Spleen (tissue), 11 donors: ENCODE measurements around the gene ANKRD11. TPM values are rescaled to one million over a fixed set of nuclear protein-coding genes. Genes with fewer than 3 reads are reported as not detected.

Experiments used
- DNase-seq: peaks from one replicate; pipeline ENCODE4 v3.0.0-alpha.2; 2020
- H3K27ac ChIP-seq, 8 donors: fragments of 200-600 bp; sonication (generic) in 7 of 8; 1 replicate in 4 of 8; 2 replicates in 4 of 8; pipeline versions ENCODE4 v1.5.0 to v1.8.0; 2016 to 2021; ENCODE audit warnings: inconsistent platforms in 4 of 8, mild to moderate bottlenecking in 4 of 8, moderate library complexity in 1 of 8
- H3K27me3 ChIP-seq, 7 donors: fragments of 200-600 bp; sonication (generic) in 6 of 7; replicated peaks in 1 of 7; 1 replicate in 4 of 7; 2 replicates in 3 of 7; pipeline versions ENCODE4 v1.5.0 to v1.8.0; 2016 to 2021; ENCODE audit warnings: inconsistent platforms in 3 of 7, mild to moderate bottlenecking in 1 of 7
- H3K36me3 ChIP-seq, 6 donors: fragments of 200-600 bp; sonication (generic) in 5 of 6; 1 replicate in 4 of 6; 2 replicates in 2 of 6; pipeline versions ENCODE4 v1.5.0 to v1.8.0; 2016 to 2021; ENCODE audit warnings: inconsistent platforms in 2 of 6
- H3K4me1 ChIP-seq, 6 donors: fragments of 200-600 bp; sonication (generic) in 5 of 6; 1 replicate in 3 of 6; 2 replicates in 3 of 6; pipeline versions ENCODE4 v1.5.0 to v1.8.0; 2016 to 2021; ENCODE audit warnings: inconsistent platforms in 3 of 6
- H3K4me3 ChIP-seq, 8 donors: fragments of 200-600 bp; sonication (generic) in 7 of 8; 1 replicate in 4 of 8; 2 replicates in 4 of 8; pipeline versions ENCODE4 v1.5.0 to v1.8.0; 2016 to 2021; ENCODE audit warnings: inconsistent platforms in 4 of 8, mild to moderate bottlenecking in 4 of 8, moderate library complexity in 2 of 8
- H3K9me3 ChIP-seq, 8 donors: fragments of 200-600 bp; sonication (generic) in 7 of 8; 1 replicate in 4 of 8; 2 replicates in 4 of 8; pipeline versions ENCODE4 v1.5.0 to v1.8.0; 2016 to 2021; ENCODE audit warnings: inconsistent platforms in 4 of 8
- POLR2A ChIP-seq, 3 donors: fragments of 450-650 bp; IDR thresholded peaks; one replicate each; pipeline ENCODE4 v1.5.1; 2017; ENCODE audit warnings: antibody characterized with exemption in 3 of 3, mild to moderate bottlenecking in 1 of 3
- POLR2AphosphoS5 ChIP-seq, 3 donors: sonication (generic); formaldehyde crosslinking; IDR thresholded peaks; one replicate each; pipeline ENCODE4 v1.5.1; 2017; ENCODE audit warnings: antibody characterized with exemption in 3 of 3
- WGBS, 5 donors: extraction: QIAGEN DNeasy Blood & Tissue Kit in 3 of 5; methylation state at CpG; one replicate each; pipeline versions ENCODE4 v1.1.5 to v1.1.7; 2013 to 2018; 5-methylcytosine and 5-hydroxymethylcytosine counted together
- intact Hi-C: fragments of 100-400 bp; cut with DNase I; formaldehyde crosslinking; loops from one replicate; pipeline ENCODE4 v1.15.0; 2023; ENCODE audit warnings: low total_unique reads
- polyA plus RNA-seq, 3 donors: library from polyadenylated mRNA; stranded (reverse); fragments of 200-250 nt; gene quantifications; one replicate each; pipeline ENCODE4 v1.2.1, GENCODE V29; 2013
- total RNA-seq, 7 donors: library from RNA; depleted of rRNA in 3 of 7; stranded (reverse); fragments of >200 nt in 3 of 7; fragmentation: NEBNext Ultra II Directional in 4 of 7; extraction: Animal tissue kit (Norgen Biotek cat#: 25700) in 4 of 7; gene quantifications; one replicate each; pipeline versions ENCODE4 v1.1.0 to v1.2.1, GENCODE V29; 2016 to 2021
- TF ChIP-seq, protein P1 (sequence below), 11 experiments: fragments of 200-600 bp in 7 of 11; fragments of 450-650 bp in 4 of 11; sonication (generic) in 4 of 11; IDR thresholded peaks in 8 of 11; conservative IDR thresholded peaks in 3 of 11; 1 replicate in 7 of 11; 2 replicates in 4 of 11; pipeline versions ENCODE4 v1.4.0 to v1.8.0; 2016 to 2021; ENCODE audit warnings: antibody characterized with exemption in 11 of 11, inconsistent platforms in 4 of 11, mild to moderate bottlenecking in 1 of 11
- donor health status: healthy with polysubstance abuse.
- donor health status: DM: no; HTN: no; CAD: no; lungs with moderate emphysema.
- donor health status: DM: no; HTN: no; CAD: no.
- donor health status: Bipolar disorder and iron deficiency.
- donor health status: healthy.
- donor health status: DM: no; HTN: no; CAD: no.
- donor health status: DM: yes; HTN: yes; CAD: no.

Gene ANKRD11
- total and polyA plus RNA-seq, 10 donors = 29.0 to 203 (median 128) TPM

DNA sequence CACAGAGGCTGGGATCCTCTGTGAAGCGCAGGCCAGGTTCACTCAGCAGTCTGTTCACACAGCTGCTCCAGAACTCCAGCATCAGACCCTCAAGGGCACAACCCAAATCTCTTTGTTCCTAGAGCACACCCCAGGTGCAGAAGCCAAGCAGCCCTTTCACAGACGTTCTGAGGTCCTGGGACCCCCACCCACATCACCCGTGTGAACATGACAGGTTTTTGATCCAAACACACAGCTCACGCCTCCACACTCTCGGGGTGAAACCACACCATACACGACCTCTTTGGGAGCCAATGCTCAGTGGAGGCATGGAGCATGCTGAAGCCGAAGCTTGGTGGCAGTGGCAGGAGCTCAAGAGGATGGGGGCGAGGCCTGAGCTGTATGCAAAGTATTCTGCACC, 175.5 kb downstream of the ANKRD11 start:
- intact Hi-C loops = no loop called here
- Histone ChIP-seq H3K27me3 (no peaks in the 10 kb centered on the region), H3K4me1 (peaks cover 63 to 100% (median 85%) of the 10 kb centered on the region in 6 donors), H3K4me3 (peak overlapping the region in 1 of 8 donors; percentile 52), H3K36me3 (peaks cover 0 to 49% (median 21%) of the 10 kb centered on the region in 6 donors), H3K9me3 (no peaks in the 10 kb centered on the region), H3K27ac (peak overlapping the region in 6 of 8 donors; percentile 16 to 87 (median 78))
- WGBS, 5 donors = 59 to 83% (median 76%) methylated on average over 8 of the region's 8 CpGs
- no peak for TF ChIP-seq POLR2AphosphoS5 (IDR thresholded peaks at IDR 0.05)
- TF ChIP-seq, protein P1, sequence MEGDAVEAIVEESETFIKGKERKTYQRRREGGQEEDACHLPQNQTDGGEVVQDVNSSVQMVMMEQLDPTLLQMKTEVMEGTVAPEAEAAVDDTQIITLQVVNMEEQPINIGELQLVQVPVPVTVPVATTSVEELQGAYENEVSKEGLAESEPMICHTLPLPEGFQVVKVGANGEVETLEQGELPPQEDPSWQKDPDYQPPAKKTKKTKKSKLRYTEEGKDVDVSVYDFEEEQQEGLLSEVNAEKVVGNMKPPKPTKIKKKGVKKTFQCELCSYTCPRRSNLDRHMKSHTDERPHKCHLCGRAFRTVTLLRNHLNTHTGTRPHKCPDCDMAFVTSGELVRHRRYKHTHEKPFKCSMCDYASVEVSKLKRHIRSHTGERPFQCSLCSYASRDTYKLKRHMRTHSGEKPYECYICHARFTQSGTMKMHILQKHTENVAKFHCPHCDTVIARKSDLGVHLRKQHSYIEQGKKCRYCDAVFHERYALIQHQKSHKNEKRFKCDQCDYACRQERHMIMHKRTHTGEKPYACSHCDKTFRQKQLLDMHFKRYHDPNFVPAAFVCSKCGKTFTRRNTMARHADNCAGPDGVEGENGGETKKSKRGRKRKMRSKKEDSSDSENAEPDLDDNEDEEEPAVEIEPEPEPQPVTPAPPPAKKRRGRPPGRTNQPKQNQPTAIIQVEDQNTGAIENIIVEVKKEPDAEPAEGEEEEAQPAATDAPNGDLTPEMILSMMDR (IDR thresholded peaks at IDR 0.05 in 8 of 11, conservative IDR thresholded peaks at IDR 0.05 in 3 of 11) = no peak
- TF ChIP-seq POLR2A (IDR thresholded peaks at IDR 0.05) = no peak
- no peak for DNase-seq

DNA sequence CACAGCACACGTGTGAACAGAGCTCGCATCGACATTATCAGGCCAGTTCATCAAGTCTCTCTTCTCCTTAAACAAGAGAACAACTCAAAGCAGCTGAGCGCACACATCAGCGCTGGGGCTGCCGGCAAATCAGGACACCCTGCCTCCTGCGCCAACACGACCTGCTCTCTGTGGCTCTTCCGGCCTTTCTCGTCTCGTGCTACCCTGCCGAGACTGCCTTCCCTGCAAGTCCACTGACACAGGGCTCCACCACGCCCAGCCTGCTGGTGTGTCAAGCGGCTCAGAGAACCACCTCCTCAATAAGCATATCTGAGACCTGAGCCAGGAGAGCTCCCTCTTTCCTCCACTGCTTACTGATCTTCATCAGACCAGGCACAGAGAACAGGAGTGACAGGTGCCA, 176.0 kb downstream of the ANKRD11 start:
- Histone ChIP-seq H3K27me3 (no peaks in the 10 kb centered on the region), H3K4me1 (peaks cover 58 to 100% (median 82%) of the 10 kb centered on the region in 6 donors), H3K36me3 (peaks cover 0 to 54% (median 23%) of the 10 kb centered on the region in 6 donors), H3K4me3 (no peak overlapping the region), H3K27ac (peak overlapping the region in 5 of 8 donors; percentile 65 to 87 (median 79)), H3K9me3 (no peaks in the 10 kb centered on the region)
- 64 to 95% (median 81%) methylated on average over 14 of the region's 14 CpGs for WGBS, 5 donors
- intact Hi-C loops = no loop called here
- no peak for DNase-seq
- TF ChIP-seq, protein P1 (IDR thresholded peaks at IDR 0.05 in 8 of 11, conservative IDR thresholded peaks at IDR 0.05 in 3 of 11) = no peak
- TF ChIP-seq POLR2A (IDR thresholded peaks at IDR 0.05) = no peak
- TF ChIP-seq POLR2AphosphoS5 (IDR thresholded peaks at IDR 0.05) = peak in 1 of 3 donors; percentile 38

DNA sequence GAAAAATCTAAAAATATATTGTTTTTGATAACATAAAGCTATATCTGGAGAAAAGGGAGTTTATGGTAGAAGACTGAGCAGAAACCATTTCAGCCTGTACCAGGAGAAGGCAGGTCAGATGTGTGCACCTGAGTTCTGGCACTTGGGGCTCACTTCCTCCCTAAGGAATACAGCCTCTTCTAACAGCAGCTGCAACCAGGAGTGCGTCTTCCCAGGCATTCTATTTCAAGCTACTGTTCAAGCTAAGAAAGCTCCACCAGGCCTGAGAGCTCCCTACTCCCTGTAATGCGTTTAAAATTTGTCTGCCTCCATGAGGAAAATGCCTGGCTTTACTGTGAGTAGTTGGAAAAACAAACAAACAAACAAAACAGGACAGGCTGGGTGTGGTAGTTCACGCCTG, 176.8 kb downstream of the ANKRD11 start:
- peaks cover 0 to 54% (median 23%) of the 10 kb centered on the region in 6 donors for H3K36me3 ChIP-seq
- WGBS, 5 donors = 79 to 89% (median 83%) methylated on average over 3 of the region's 3 CpGs
- peak overlapping the region in 3 of 8 donors; percentile 77 to 87 (median 83) for H3K27ac ChIP-seq
- H3K27me3 ChIP-seq = no peaks in the 10 kb centered on the region
- H3K4me3 ChIP-seq = no peak overlapping the region
- DNase-seq = no peak
- intact Hi-C loops = no loop called here
- peaks cover 53 to 100% (median 80%) of the 10 kb centered on the region in 6 donors for H3K4me1 ChIP-seq
- TF ChIP-seq POLR2A (IDR thresholded peaks at IDR 0.05) (no peak), POLR2AphosphoS5 (IDR thresholded peaks at IDR 0.05) (no peak)
- TF ChIP-seq, protein P1 (IDR thresholded peaks at IDR 0.05 in 8 of 11, conservative IDR thresholded peaks at IDR 0.05 in 3 of 11) = no peak
- no peaks in the 10 kb centered on the region for H3K9me3 ChIP-seq

DNA sequence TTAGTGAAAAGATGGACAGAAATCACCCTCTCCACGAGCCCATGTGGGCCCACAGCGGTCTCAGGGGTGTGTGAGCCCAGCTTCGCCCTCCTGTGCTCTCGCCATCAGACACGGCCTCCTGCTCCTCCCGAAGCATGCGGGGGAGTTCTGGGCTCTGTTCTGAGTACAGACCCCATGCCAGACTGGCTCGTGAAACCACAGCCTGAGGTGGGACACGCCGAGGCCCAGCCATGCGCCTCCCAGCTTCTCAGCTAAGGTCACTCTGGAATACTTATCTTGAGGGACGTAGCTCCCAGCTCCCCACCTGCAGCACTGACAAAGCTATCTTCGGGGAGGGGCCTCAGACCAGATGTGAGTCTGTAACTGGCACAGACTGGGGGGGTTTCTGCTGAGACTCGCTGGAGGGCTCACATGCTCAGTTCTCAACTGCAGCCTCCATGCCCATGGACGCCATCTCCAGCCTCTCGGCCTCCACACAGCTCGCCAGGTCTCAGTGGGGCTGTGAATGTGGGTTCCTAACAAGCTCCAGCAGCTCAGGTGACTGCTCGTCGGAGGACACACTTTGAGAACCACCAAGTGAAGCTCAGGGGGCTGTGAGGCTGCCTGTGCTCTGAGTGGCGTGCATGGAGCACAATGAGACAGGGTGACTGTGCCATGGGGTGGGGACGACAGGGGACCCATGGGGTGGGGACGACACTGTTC, 177.6 kb downstream of the ANKRD11 start:
- no peak overlapping the region for H3K4me3 ChIP-seq
- no peak for DNase-seq
- TF ChIP-seq POLR2AphosphoS5 (IDR thresholded peaks at IDR 0.05) = peak in 1 of 3 donors; percentile 31
- TF ChIP-seq, protein P1 (IDR thresholded peaks at IDR 0.05 in 8 of 11, conservative IDR thresholded peaks at IDR 0.05 in 3 of 11) = no peak
- WGBS, 5 donors = 83 to 96% (median 93%) methylated on average over 14 to 22 of the region's 22 CpGs
- peak overlapping the region in 2 of 8 donors; percentile 41 to 83 for H3K27ac ChIP-seq
- peaks cover 47 to 100% (median 80%) of the 10 kb centered on the region in 6 donors for H3K4me1 ChIP-seq
- peaks cover 0 to 54% (median 23%) of the 10 kb centered on the region in 6 donors for H3K36me3 ChIP-seq
- H3K9me3 ChIP-seq = no peaks in the 10 kb centered on the region
- intact Hi-C loops = no loop called here
- H3K27me3 ChIP-seq = no peaks in the 10 kb centered on the region
